H7 (cell line): ENCODE data around the gene NCKAP5. TPM values are rescaled to one million over a fixed set of nuclear protein-coding genes. Genes with fewer than 3 reads are reported as not detected.

Experiments
- DNase-seq: peaks from one replicate; pipeline ENCODE4 v3.0.0; 2012
- H3K27me3 ChIP-seq: 2 replicates; pipeline ENCODE4 v1.6.0; 2011; ENCODE audit warnings: mild to moderate bottlenecking, low read length; ENCODE audit not compliant: control insufficient read depth, insufficient read depth
- H3K36me3 ChIP-seq: replicated peaks from 2 replicates; pipeline ENCODE4 v1.5.1; 2011; ENCODE audit warnings: low read length; ENCODE audit not compliant: control insufficient read depth, insufficient read depth
- H3K4me3 ChIP-seq: 2 replicates; pipeline ENCODE4 v1.5.1; 2011; ENCODE audit warnings: low read depth, mild to moderate bottlenecking, control low read depth, low read length, moderate library complexity; ENCODE audit not compliant: insufficient read depth
- total RNA-seq: library from RNA; depleted of rRNA; stranded (reverse); fragments of >200 nt; shearing (Covaris generic); gene quantifications from 2 replicates; pipeline ENCODE4 v1.2.3, GENCODE V29; 2014

Gene NCKAP5
- total RNA-seq, 1 experiment from 2014 or later, result 0.55 TPM

- Histone ChIP-seq H3K36me3 (no peaks in the 10 kb centered on the region), H3K4me3 (no peak overlapping the region), H3K27me3 (no peaks in the 10 kb centered on the region)
- peak; percentile 43 for DNase-seq
These were observed 504.5 kb downstream of the NCKAP5 start for GRCh38 chr2:133063775-133064174.

DNA sequence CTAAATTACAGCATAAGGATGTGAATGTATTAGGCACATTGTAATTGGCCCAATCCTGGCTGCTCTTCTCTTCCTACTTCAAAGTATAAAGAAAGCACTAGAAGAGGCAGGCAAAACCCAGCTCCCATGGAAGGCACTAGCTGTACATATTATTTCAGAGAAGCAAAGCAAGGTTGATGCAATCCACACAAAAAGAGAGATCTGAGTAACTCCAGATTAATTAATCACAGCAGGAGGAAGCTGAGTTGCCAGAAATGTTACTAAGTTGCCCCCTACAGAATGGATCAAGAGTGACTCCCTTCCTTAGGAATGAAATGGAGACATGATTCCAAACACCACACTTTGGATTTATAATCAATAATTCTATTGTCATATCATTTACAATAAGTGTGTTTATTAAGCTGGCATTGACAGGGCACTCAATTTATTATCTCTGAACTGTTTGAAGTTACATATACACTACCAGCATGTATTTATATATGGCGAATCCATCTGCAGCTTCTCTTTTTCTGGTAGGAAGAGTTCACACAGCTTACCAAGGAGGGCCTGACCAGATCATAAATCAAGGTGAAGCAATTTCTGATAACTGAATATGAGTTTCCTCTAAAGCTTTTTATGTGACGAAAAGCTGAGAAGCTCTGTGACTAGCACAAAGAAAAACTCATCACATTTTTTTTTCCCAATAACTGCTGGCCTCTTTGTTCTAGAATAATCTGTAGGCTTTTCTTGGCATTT is 505.2 kb downstream of the NCKAP5 start:
- H3K27me3 ChIP-seq, result no peaks in the 10 kb centered on the region
- DNase-seq, result no peak
- H3K4me3 ChIP-seq, result no peak overlapping the region
- no peaks in the 10 kb centered on the region for H3K36me3 ChIP-seq

DNA sequence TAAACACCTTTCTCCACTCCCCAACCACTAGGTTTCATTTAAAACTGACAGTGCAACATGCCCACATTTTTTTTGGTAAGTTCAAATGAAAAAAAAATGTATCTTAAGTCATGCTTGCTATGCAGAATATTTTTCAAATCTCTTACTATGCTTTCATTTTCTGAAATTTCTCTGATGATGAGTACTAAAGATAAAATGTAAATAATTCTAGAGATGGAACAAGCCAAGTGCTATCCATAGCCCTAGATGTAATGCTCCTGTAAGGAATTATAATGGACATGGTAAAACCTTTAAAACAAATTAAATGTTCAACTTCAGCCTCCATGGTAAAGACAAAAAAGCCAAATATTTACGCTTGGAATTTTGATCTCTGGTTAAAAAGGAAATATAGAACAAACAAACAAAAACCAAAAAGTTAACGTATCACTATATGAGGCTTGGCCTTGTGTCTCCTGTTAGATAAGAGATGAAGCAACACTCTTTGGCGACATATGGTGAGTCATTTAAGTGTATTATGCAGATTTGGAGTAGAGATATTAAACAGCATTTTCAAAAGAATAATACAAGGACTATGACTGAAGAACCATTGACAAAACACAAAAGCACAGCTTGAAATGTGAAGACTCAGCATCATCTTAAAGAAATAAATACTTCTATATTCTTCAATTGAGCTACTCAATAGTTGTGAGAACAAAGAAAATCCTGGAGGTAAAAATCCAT is 506.2 kb downstream of the NCKAP5 start:
- H3K27me3 ChIP-seq, result no peaks in the 10 kb centered on the region
- H3K4me3 ChIP-seq, result no peak overlapping the region
- DNase-seq, result no peak

DNA sequence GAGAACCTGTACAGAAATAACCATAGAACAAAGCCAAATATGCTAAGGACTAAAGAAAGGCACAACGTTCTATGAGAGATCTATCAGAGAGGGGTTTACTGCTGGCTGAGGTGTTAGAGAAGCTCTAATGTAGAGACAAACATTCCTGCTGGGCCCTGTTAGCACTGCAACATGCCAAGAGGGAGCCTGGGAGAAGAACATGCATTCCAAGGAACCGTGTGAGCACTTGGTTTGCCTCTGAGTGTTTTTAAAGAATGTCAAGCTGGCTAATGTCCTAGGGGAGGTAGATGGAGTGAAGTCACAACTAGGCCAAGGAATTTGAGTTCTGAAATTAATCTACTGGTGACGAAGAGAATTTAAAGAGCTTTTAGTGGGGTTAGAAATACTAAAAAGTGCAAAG is 514.0 kb downstream of the NCKAP5 start:
- no peaks in the 10 kb centered on the region for H3K27me3 ChIP-seq
- no peak for DNase-seq
- no peaks in the 10 kb centered on the region for H3K36me3 ChIP-seq
- H3K4me3 ChIP-seq, result no peak overlapping the region

More for the DNA sequence above, 506.2 kb downstream of the NCKAP5 start:
- no peaks in the 10 kb centered on the region for H3K36me3 ChIP-seq

- Histone ChIP-seq H3K4me3 (no peak overlapping the region), H3K27me3 (no peaks in the 10 kb centered on the region), H3K36me3 (no peaks in the 10 kb centered on the region)
- no peak for DNase-seq
These were observed 514.7 kb downstream of the NCKAP5 start for GRCh38 chr2:133053541-133053940.

DNA sequence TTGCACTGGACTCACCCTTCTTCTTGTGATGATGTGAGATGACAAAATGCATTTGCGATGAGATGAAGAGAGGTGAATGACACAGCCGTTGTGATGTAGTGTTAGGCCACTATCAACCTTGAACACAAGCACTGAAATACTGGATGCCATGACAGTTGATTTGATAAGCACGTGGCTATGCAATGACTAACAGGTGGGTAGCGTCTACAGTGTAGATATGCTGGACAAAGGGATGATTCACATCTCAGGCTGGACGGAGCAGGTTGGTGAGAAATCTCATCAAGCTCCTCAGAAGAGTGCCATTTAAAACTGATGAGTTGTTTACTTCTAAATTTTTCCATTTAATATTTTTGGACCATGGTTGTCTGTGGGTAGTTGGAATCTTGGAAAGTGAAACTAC is 522.5 kb downstream of the NCKAP5 start:
- H3K4me3 ChIP-seq, result no peak overlapping the region
- H3K27me3 ChIP-seq, result no peaks in the 10 kb centered on the region
- DNase-seq, result no peak
- no peaks in the 10 kb centered on the region for H3K36me3 ChIP-seq

DNA sequence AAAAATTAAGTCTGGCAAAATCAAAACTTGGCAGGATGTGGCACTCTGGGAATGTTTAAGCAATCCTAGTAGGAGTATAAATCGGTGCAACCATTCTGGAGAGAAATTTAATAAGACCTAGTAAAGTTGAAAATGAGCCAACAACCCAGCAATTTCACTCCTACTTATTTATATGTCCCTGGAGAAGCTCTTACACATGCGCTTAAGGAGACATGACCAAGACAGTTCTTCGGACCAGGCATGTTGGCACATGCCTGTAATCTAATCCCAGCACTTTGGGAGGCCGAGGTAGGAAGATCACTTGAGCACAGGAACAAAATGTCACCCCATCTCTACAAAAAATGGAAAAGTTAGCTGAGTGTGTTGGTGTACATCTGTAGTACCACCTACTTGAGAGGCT is 523.7 kb downstream of the NCKAP5 start:
- no peak for DNase-seq
- Histone ChIP-seq H3K4me3 (no peak overlapping the region), H3K36me3 (no peaks in the 10 kb centered on the region), H3K27me3 (no peaks in the 10 kb centered on the region)

DNA sequence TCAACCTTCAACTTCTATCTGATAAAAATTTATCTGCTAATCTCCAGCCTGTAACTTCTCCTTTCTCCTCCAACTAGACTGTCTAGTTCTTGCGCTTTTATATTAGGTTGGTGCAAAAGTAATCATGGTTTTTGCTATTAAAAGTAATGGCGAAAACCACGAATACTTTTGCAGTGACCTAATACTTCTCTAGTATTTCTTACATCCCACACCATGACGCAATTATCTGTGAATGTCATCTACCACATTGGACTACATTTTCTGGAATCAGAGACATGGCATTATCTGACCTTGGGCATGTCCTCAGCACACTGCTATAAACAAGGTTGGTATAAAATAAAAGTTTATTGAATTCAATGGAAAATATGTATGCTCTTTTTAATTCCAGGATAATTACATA is 528.1 kb downstream of the NCKAP5 start:
- no peak for DNase-seq
- H3K27me3 ChIP-seq, result no peaks in the 10 kb centered on the region
- no peaks in the 10 kb centered on the region for H3K36me3 ChIP-seq
- no peak overlapping the region for H3K4me3 ChIP-seq

- Histone ChIP-seq H3K4me3 (no peak overlapping the region), H3K36me3 (no peaks in the 10 kb centered on the region), H3K27me3 (no peaks in the 10 kb centered on the region)
- DNase-seq, result no peak
These were observed 528.7 kb downstream of the NCKAP5 start for GRCh38 chr2:133039531-133039930.

DNA sequence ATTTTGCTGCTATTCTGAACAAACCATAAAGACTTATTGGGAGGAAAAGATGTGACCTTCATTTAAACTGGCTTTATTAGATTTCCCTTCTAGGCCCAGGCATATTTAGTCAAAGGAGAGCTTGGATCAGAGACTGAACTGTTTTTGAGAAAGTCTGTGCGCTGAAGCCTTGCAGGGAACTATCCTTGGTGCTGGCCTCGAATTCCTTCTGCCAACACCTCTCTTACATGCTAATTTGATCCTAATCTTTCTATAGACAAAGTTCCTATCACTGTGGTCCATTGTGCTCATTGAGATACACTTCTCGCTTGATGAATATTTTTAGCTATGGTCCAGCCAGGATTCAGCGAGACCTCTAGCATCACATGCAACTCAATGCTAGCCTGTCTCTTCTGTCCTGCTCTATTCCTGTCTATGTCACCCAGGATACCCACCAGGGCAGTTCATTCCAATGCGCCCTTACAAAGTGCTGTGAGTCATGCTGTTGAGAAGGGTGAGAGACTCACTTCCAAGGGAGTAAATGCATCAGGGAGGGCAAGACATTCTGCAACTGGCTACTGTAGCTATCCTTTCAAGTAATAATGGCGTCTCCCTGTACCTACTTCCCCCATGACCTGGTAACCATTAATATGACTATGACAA is 541.6 kb downstream of the NCKAP5 start:
- DNase-seq, result peak; percentile 30
- Histone ChIP-seq H3K27me3 (no peaks in the 10 kb centered on the region), H3K36me3 (no peaks in the 10 kb centered on the region), H3K4me3 (no peak overlapping the region)

- no peaks in the 10 kb centered on the region for H3K36me3 ChIP-seq
- H3K27me3 ChIP-seq, result no peaks in the 10 kb centered on the region
- no peak for DNase-seq
- no peak overlapping the region for H3K4me3 ChIP-seq
These were observed 543.3 kb downstream of the NCKAP5 start for GRCh38 chr2:133025004-133025403.

DNA sequence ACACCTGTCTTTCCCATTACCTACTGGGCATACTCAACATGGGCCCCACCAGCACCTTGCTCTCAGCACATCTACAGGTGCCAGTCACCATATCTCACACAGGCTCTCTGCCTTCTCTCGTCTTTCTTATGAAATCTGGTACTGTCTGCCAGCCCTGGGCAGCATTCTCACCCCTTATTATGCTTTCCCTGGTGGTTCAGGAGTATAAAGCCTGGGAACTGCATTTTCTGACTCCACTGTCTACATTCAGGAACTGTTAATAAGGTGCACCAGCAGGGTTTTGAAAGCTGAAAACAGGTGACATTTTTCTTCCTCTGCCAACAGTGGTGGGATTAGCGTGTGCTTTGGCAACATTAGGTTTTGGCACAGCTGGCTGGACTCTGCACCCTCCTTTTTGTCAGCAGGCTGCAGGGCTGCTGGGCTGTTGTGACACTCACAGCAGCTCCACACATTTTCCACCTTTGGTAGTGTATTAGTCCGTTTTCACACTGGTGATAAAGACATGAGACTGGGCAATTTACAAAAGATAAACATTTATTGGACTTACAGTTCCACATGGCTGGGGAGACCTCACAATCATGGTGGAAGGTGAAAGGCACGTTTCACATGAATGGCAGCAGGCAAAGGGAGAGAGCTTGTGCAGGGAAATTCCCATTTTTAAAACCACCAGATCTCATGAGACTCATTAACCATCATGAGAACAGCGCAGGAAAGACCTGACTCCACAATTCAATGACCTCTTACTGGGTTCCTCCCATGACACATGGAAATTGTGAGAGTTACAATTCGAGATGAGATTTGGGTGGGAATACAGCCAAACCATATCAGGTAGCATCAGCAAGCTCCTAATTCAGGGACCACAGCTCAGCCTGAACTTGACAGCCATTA is 555.2 kb downstream of the NCKAP5 start:
- DNase-seq, result no peak
- Histone ChIP-seq H3K27me3 (no peaks in the 10 kb centered on the region), H3K36me3 (no peaks in the 10 kb centered on the region), H3K4me3 (no peak overlapping the region)

- H3K36me3 ChIP-seq, result no peaks in the 10 kb centered on the region
- no peak overlapping the region for H3K4me3 ChIP-seq
- H3K27me3 ChIP-seq, result no peaks in the 10 kb centered on the region
- DNase-seq, result no peak
These were observed 563.6 kb downstream of the NCKAP5 start for GRCh38 chr2:133004623-133005022.

GRCh38 chr2:132999421-132999820 is 568.8 kb downstream of the NCKAP5 start:
- Histone ChIP-seq H3K36me3 (no peaks in the 10 kb centered on the region), H3K27me3 (no peaks in the 10 kb centered on the region), H3K4me3 (no peak overlapping the region)
- DNase-seq, result no peak
